ENCODE data around the gene ABCC4.

Gene ABCC4

DNA sequence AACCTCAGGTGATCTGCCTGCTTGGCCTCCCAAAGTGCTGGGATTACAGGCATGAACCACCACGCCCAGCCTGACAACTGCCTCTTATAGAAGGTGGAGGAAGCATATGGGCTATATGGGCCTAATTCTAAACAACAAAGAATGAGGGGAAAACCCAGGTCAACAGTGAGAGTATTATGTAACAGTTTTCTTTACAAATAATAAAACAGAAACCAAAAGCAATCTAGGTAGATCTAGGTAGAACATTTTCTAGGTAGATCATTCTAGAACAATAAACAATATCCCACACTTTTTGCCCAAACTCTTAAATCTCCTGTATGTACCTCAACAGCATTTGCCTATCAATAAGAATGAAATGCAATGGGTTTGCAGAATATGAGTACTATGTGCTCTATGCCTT is 267.4 kb downstream of the ABCC4 start:
- FAIRE-seq (no peak), DNase-seq (ENCODE audit: extremely low spot score, insufficient read length, low read depth) (no peak)

DNA sequence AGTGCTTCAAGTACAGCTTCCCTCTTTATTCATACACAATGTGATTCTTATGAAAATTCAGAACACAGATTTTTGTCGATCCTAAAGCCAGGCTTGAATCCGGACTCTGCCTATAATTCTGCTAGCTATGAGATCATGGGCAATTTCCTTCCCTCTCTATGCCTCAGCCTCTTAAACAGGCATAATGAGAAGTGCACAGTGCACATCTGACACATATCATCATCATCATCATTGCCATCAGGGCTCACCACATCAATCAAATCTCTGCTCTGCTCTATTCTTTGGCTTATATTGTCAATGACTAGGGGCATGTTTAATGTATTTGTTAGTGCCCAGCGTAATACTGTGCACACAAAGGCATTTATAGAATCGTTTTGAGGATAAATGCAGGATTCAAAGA is 269.1 kb downstream of the ABCC4 start:
- DNase-seq (ENCODE audit: extremely low spot score, insufficient read length, low read depth) (no peak), FAIRE-seq (no peak)

DNA sequence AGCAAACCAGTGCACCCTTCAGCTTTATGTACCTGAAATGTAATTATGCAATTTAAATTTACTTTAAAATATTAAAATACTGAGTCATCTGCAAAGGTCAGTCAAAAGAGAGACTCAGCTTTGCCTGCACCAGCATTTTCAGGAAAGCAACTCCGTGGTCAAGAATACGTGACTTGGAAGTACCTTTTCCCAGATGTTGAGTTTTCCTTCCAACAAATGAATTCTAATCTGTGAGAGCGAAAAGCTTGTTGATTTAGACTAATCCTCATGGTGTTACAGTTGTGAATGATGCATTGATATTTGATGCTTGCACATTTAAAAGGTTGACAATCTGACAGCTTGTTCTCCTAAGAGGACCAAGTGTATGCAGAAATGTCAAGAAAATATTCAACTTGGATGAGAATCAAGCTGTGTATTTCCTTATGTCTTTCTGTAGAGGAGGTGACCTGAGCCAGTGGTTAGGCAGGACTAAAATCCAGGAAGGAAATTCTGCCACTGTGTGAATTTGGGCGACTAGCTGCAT is 270.4 kb downstream of the ABCC4 start:
- FAIRE-seq (no peak), DNase-seq (ENCODE audit: extremely low spot score, insufficient read length, low read depth) (no peak)

DNA sequence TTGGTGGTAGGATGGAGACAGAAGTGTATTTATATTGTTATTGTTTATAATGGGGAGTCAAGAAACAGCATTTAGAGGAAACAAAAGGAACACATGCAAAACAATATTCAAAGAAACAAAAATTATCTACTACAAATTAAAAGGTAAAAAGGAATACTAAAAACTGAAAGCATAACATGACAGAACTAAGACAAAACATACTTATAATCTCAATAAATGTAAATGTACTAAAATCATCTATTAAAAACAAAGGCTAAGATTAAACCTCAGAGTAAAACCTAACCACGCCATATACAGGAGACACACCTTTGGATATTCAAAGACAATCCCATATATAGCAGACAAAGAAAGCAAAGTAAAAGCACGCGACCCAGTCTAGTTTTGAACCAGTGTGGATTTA is 273.6 kb downstream of the ABCC4 start:
- DNase-seq (ENCODE audit: extremely low spot score, insufficient read length, low read depth) (no peak), FAIRE-seq (no peak)

DNA sequence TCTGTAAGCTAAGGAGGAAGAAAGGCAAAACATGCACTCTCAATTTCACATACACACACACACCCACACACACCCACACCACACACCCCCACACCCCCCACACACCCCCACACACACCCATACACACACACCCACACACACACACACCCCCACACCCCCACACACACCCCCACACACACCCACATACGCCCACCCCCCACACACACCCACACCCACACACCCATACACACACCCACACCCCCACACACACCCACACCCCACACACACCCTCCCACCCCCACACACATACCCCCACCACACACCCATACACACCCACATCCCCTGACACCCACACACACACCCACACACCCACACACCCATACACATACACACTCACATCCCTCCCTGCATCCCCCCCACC is 276.1 kb downstream of the ABCC4 start:
- DNase-seq (ENCODE audit: extremely low spot score, insufficient read length, low read depth) (no peak), FAIRE-seq (no peak)

DNA sequence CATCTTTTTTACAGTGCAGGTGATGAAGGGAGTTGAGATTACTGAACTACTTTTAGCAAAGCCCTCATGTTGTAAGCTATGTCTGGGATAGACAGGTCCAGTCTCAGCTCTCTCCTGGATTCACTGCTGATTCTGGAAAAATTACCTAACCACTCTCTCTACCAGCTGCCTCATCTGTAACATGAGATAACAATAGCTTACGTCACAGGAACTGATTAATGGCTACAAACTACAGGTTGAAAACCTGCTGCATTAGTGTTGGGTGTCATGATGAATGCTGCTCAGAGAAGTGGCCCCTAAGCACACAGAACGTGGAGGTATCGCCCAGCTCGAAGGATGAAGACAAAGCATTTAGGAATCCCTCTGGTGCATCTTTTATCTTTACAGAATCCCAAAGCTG is 277.8 kb downstream of the ABCC4 start:
- DNase-seq (ENCODE audit: extremely low spot score, insufficient read length, low read depth) (no peak), FAIRE-seq (no peak)

DNA sequence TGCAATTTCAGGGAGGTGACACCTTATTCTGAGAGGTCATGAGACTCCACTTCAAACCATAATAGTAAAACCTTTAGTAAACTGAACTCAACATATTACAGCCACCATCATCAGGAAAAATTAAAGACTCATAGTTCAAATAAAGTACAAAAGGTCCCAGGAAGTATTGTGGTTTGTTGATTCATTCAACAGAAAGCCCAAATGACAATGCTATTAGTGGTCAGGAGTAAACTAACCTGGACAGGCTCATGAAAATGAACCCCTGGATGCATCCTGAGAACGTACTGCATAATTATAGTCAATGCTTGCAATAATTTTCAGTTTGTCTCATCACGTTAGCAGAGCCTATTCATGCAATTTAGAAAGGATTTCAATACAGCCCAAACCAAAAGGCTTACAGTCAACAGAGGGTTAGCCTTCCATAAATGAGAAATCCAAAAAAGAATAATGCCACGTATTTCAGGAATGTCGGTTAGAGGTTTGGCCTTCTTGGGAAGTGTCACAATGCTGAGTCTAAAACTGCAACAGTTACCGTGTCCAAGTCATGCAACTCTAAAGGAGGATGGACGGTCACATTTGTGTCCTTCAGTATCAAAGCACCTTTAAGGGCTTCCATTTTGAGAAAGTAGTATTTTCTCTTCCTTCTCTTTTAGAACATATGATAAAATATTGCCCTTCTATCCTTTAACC is 280.8 kb downstream of the ABCC4 start:
- DNase-seq (ENCODE audit: extremely low spot score, insufficient read length, low read depth) (no peak), FAIRE-seq (no peak)

DNA sequence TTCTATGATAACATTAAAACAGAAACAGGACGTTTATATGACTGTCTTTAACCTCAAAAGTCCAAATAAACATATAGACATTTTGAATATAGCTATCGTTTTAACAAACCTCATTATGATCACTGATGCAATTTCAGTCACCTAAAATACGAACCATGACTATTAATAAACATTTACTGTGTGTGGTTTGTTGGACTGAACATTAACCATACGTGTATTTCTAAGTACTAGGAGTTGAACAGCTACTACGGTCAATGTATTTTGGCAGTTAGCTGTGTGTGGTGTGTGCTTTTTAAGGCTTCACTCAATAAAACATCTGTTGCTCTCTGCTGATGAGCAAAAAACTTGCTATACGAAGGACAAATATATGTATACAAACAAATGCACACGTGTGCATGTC is 281.4 kb downstream of the ABCC4 start:
- FAIRE-seq (no peak), DNase-seq (ENCODE audit: extremely low spot score, insufficient read length, low read depth) (no peak)

DNA sequence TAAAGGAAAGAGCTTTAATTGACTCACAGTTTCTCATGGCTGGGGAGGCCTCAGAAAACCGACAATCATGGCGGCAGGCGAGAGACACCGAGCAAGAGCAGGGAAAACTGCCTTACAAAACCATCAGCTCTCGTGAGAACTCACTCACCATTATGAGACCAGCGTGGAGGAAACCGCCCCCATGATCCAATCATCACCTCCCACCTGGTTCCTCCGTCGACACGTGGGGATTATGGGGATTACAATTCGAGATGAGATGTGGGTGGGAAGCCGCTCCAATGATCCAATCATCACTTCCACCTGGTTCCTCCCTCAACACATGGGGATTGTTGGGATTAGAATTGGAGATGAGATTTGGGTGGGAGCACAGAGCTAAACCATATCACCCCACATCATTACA is 293.9 kb downstream of the ABCC4 start:
- no peak for DNase-seq (ENCODE audit: extremely low spot score, insufficient read length, low read depth)

DNA sequence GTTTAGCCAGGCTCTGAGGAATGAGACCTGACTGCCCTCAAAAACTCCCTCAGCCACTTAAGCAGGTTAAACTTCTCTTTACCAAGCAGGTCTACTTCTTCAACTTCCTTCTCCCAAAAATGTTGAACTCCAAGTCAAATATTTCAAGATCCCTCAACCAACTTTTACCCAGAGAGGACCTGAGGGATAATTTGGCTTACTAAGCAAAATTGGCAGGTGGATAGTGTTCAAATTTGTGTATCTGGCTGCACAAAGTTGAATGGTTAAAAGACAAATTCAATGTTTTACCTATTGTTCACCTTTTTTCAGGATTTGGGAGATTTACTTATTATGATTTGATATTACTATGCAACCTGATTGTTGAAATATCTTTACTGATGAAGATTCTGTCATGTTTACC is 296.0 kb downstream of the ABCC4 start:
- FAIRE-seq = no peak
- no peak for DNase-seq (ENCODE audit: extremely low spot score, insufficient read length, low read depth)

More for the DNA sequence above, 293.9 kb downstream of the ABCC4 start:
- FAIRE-seq = no peak

DNA sequence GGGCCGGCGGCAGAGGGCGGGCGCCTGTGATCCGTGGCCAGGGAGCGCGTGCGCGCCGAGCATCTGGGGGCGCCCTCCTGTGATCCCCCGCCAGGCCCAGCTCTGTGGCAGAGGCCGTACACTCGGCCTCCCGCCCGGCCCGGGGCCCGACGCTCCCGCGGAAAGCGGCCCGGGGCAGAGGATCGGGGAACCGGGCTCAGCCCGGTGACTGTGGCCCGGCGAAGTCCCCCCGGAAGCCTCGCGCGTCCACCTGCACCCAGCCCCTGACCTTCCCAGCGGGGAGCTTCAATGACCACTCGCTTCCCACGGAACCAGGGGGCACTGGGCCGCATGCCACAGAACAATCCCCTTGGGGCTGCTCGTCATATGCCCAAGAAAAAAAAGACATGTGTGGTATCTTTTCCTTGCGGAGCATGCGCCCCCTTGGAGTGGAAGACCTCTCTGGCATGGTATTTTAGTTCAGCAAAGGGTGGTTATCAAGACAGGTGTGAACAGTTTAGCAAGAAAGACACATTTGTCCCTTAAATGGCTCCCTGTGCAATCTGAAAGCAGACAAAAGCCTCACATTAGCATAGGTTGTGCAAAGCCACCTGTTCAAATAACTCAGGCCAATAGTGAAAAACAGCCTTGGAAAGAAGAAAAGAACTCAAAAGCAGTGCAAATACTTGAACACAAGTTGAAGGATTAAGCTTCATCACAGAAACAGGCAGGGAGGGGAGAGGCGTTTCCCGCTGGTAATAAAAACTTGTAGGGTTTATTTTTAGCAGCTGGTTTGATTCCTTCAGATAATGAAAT is 298.0 kb downstream of the ABCC4 start:
- DNase-seq (ENCODE audit: extremely low spot score, insufficient read length, low read depth) (no peak), FAIRE-seq (no peak)

DNA sequence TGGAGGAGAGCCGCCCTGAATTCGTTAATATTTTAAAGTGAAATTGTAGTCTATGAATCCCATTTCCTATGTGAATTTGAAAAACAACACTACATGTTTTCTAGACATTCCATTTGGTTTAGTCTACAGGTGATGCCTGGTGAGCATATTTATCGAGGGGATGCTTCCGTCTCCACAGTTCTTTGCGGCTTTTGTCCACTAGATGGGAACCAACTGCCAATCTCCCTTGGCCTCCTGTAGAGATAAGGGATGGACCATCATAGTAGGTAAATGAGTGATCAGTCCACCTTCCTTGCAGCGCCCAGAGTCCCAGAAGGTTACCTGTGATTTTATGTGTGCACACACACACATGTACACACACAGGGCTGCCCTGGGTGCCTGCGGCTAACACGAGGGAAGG is 299.1 kb downstream of the ABCC4 start:
- FAIRE-seq (no peak), DNase-seq (ENCODE audit: extremely low spot score, insufficient read length, low read depth) (no peak)

DNA sequence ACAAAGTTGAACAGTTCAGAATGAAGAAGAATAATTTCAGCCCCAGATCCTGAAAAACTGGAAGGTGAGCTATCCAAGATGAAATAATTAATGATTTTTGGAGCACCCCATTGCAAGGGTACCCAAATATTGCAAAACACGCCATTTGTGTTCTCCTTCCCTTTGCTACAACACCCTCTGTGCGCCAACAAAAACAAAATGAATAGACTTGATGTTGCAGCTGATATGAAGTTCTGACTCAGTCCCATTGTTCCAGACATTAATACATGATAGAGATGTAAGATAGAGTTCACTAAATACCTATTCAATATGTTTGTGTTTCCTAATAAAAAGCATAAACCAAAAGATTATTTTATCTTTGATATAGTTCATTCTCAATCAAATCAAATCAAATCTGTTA is 301.4 kb downstream of the ABCC4 start:
- no peak for FAIRE-seq
- no peak for DNase-seq (ENCODE audit: extremely low spot score, insufficient read length, low read depth)

DNA sequence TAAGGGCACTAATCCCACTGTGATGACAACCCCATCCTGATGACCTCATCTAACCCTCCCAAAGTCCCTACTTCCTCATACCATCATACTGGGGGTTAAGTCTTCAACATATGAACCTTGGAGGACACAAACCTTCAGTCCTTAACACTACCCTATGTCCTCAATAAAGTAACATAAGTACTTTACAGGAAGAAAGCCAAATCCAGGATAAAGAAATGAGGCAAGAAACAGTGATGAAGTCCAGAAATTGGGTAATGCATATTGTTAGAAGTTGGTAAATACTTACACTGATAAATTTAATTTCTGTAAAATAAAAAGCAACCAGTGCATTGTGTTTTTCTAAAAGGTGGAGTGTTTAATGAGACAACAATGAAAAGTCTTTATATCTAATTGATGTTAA is 304.1 kb downstream of the ABCC4 start:
- DNase-seq (ENCODE audit: extremely low spot score, insufficient read length, low read depth) (no peak), FAIRE-seq (no peak)

DNA sequence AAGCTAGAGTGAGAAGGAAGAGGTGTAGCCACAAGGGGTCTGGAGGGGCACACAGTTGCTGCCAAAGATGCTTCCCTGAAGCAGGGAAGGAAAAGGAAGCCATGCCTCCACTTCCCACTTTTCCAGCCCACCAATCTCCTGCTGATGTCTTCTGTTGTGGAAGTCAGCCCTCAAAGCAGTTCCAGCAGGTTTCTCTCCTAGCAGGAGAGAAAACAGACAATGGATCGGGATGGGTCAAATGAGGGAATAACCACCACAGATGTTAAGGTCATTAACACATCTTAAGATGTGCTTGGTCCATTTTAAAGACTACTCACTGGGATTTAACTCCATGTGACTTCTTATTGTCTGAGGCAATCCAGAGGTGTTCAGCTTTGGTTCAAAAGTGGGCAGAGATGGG is 304.8 kb downstream of the ABCC4 start:
- no peak for FAIRE-seq
- DNase-seq (ENCODE audit: extremely low spot score, insufficient read length, low read depth) = no peak

DNA sequence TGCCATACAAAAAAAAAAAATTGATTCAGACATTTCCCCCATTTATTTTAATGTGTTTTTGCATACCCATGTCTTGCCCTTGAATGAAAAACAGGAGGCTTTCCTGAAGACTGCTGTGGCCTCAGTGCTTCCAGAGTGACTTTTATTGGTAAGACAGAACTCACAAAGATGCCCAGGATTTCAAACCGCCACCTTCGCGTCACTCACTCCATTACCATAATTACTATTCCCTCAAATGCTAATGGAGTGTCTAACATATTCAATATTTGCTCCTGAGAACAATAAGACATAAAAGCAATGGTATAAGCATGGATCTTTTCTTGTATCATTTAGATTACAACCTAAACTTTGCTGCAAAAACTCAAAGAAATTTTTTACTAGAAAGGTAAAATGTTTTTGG is 306.7 kb downstream of the ABCC4 start:
- FAIRE-seq (no peak), DNase-seq (ENCODE audit: extremely low spot score, insufficient read length, low read depth) (no peak)

DNA sequence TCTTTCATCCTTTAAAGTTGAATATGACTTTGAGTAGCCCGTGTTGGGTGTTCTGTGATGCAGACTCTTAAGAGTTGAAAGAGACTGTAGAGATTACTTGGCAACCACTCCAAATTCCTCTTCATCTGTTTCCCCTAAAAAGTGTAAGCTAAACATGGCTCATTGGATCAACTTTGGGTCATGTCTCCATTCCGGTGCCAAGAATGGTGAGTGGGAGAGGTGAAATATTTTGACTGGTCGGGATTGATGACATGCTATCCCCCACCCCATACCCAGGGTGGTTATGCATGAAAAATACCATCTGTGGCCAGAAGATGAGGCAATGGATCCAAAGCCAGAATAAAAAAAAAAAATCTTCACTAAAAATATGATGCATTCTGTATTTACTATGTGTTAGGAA is 307.6 kb downstream of the ABCC4 start:
- no peak for FAIRE-seq
- no peak for DNase-seq (ENCODE audit: extremely low spot score, insufficient read length, low read depth)

DNA sequence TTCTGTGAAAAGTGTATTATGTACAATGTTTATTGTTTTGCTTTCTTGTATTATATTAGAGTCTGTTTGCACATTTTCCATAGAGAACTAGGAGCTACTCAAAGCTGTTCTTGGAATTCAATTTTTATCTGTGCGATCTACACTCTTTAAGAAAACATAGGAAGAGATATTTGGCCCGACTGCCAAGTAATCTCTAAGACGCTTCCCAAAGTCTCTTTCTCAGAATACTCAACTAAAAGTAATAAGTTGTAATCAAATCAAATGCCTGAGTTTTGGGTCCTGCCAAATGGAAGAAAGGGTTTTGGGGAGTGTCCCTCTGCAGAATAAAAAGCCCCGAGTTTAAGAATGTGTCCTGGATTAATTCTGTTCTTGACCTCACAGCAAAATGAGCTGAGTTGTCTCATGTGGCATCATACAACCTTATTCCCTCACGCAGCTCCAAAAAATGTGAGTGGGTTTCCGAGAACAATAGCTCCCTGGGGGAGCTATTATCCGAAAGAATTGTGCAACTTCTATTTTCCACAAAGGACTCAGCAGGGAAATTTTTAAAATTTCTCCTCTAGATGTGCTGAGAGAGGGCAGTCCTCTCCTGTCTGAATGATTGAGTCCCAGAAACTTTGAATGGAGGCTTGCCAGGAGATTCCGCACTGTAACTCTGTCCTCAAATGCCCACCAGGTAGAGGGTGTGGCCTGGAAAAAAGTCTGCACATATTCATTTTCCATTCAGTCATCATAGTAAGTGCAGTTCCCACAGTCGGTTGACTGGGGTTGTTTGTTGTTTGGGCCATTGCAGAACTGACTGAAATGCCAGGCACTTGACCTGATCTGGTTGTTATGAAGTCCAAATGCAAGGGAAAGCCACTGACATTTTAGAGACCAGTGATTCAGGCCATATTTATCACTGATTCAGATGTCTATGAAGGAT is 309.0 kb downstream of the ABCC4 start:
- FAIRE-seq (no peak), DNase-seq (ENCODE audit: extremely low spot score, insufficient read length, low read depth) (no peak)

DNA sequence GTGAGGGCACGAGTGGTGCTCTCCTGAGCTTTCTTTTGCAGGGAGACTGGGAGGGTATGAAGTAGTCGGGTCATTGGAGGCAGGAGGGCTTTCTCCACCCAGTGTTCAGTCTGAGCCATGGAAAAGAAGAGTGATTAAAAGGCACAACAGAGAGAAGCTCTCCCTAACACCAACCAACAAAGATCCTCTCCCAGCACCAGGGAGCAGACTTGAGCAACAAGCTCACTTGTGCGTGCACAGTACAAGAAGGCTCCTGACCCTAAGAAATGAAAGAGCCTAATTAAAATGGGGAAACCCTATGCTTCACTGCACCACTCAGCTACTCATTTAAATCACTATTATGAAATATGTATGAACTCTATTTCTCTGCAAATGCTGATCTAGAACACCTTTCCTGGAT is 312.6 kb downstream of the ABCC4 start:
- FAIRE-seq (no peak), DNase-seq (ENCODE audit: extremely low spot score, insufficient read length, low read depth) (no peak)

DNA sequence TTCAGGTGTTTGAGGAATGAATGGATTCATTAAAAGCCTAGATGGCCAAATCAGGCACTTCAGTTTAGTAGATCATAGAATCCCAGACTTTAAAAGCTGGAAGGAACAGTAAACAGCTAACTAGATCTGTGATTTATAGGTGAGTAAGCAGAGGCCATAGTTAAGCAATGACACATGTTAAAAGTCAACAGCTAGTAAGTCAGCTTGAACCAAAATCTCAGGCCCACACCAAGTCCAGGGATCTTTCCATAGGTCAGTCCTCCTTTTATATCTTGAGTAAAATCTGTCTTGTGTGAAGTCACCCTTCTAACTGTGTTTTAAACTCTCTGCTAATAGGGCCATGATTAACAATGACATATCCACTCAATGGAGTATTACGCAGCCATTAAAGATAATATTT is 313.4 kb downstream of the ABCC4 start:
- no peak for FAIRE-seq
- DNase-seq (ENCODE audit: extremely low spot score, insufficient read length, low read depth) = no peak

DNA sequence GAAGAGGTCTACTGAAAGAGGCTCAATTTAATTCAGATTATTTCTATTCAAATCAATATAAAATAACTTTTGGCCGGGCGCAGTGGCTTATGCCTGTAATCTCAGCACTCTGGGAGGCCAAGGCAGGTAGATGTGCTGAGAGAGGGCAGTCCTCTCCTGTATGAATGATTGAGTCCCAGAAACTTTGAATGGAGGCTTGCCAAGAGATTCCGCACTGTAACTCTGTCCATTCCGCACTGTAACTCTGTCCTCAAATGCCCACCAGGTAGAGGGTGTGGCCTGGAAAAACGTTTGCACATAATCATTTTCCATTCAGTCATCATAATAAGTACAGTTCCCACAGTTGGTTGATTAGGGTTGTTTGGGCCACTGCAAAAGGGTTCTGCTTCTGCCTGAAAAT is 314.2 kb downstream of the ABCC4 start:
- DNase-seq (ENCODE audit: extremely low spot score, insufficient read length, low read depth) (no peak), FAIRE-seq (no peak)

Data from GM18507 (cell line).